Measurements from ENCODE around the gene MPL. TPM values are rescaled to one million over a fixed set of nuclear protein-coding genes. Genes with fewer than 3 reads are reported as not detected.
A peak's percentile ranks its signal among the peaks of the same experiment; 100 is the strongest.

MPL gene
- total and polyA plus RNA-seq, 2 of the 13 experiments (the other 11 are each of a cell fraction or from before 2014, with no cell fraction given) = not detected

- TF ChIP-seq, protein P1, sequence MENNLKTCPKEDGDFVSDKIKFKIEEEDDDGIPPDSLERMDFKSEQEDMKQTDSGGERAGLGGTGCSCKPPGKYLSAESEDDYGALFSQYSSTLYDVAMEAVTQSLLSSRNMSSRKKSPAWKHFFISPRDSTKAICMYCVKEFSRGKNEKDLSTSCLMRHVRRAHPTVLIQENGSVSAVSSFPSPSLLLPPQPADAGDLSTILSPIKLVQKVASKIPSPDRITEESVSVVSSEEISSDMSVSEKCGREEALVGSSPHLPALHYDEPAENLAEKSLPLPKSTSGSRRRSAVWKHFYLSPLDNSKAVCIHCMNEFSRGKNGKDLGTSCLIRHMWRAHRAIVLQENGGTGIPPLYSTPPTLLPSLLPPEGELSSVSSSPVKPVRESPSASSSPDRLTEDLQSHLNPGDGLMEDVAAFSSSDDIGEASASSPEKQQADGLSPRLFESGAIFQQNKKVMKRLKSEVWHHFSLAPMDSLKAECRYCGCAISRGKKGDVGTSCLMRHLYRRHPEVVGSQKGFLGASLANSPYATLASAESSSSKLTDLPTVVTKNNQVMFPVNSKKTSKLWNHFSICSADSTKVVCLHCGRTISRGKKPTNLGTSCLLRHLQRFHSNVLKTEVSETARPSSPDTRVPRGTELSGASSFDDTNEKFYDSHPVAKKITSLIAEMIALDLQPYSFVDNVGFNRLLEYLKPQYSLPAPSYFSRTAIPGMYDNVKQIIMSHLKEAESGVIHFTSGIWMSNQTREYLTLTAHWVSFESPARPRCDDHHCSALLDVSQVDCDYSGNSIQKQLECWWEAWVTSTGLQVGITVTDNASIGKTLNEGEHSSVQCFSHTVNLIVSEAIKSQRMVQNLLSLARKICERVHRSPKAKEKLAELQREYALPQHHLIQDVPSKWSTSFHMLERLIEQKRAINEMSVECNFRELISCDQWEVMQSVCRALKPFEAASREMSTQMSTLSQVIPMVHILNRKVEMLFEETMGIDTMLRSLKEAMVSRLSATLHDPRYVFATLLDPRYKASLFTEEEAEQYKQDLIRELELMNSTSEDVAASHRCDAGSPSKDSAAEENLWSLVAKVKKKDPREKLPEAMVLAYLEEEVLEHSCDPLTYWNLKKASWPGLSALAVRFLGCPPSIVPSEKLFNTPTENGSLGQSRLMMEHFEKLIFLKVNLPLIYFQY (CRISPR knock-in tag; IDR thresholded peaks at IDR 0.05; ENCODE audit: borderline replicate concordance) = peak; percentile 82
- 0 out of 2 replicates have a peak, but pooled peaks have one; percentile 5 for TF ChIP-seq JUN (CRISPR knock-in tag; IDR thresholded peaks at IDR 0.05)
- TF ChIP-seq, protein P2, sequence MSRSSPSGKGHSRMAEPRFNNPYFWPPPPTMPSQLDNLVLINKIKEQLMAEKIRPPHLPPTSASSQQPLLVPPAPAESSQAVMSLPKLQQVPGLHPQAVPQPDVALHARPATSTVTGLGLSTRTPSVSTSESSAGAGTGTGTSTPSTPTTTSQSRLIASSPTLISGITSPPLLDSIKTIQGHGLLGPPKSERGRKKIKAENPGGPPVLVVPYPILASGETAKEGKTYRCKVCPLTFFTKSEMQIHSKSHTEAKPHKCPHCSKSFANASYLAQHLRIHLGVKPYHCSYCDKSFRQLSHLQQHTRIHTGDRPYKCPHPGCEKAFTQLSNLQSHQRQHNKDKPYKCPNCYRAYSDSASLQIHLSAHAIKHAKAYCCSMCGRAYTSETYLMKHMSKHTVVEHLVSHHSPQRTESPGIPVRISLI (CRISPR knock-in tag; IDR thresholded peaks at IDR 0.05; ENCODE audit: borderline replicate concordance) = peak; percentile 36; the same call in 1 of the 2 replicates
- TF ChIP-seq ZNF547 (CRISPR knock-in tag; IDR thresholded peaks at IDR 0.05) = peak; percentile 87
- TF ChIP-seq ZNF3 (CRISPR knock-in tag; IDR thresholded peaks at IDR 0.05) = no peak
- no peak for TF ChIP-seq ZNF576 (CRISPR knock-in tag; IDR thresholded peaks at IDR 0.05)
- TF ChIP-seq HCFC1 (IDR thresholded peaks at IDR 0.05; ENCODE audit: low read depth, low read length) = 0 out of 2 replicates have a peak, but pooled peaks have one; percentile 22
- TF ChIP-seq KLF11 (CRISPR knock-in tag; IDR thresholded peaks at IDR 0.05) = peak; percentile 94
- TF ChIP-seq SSRP1 (CRISPR knock-in tag; IDR thresholded peaks at IDR 0.05) = no peak
- TF ChIP-seq JUND (CRISPR knock-in tag; IDR thresholded peaks at IDR 0.05) = peak; percentile 74
- no peak for TF ChIP-seq PLRG1 (conservative IDR thresholded peaks at IDR 0.05)
- TF ChIP-seq HHEX (CRISPR knock-in tag; IDR thresholded peaks at IDR 0.05) = no peak
- peak; percentile 93 for TF ChIP-seq MXD1 (CRISPR knock-in tag; IDR thresholded peaks at IDR 0.05)
- no peak for TF ChIP-seq CENPX (CRISPR knock-in tag; IDR thresholded peaks at IDR 0.05)
- 0 out of 2 replicates have a peak, but pooled peaks have one; percentile 61 for TF ChIP-seq ZFP36L2 (CRISPR knock-in tag; IDR thresholded peaks at IDR 0.05)
- peak; percentile 92 for TF ChIP-seq ARID2 (CRISPR knock-in tag; IDR thresholded peaks at IDR 0.05; ENCODE audit: borderline replicate concordance)
- TF ChIP-seq, protein P3, sequence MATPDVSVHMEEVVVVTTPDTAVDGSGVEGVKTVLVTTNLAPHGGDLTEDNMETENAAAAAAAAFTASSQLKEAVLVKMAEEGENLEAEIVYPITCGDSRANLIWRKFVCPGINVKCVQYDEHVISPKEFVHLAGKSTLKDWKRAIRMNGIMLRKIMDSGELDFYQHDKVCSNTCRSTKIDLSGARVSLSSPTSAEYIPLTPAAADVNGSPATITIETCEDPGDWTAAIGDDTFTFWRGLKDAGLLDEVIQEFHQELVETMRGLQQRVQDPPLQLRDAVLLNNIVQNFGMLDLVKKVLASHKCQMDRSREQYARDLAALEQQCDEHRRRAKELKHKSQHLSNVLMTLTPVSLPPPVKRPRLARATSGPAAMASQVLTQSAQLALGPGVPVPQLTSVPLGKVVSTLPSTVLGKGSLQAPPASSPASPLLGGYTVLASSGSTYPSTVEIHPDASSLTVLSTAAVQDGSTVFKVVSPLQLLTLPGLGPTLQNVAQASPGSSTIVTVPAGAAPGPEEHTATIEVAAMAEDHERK (CRISPR knock-in tag; IDR thresholded peaks at IDR 0.05; ENCODE audit: low read depth) = no peak
- TF ChIP-seq, protein P4, sequence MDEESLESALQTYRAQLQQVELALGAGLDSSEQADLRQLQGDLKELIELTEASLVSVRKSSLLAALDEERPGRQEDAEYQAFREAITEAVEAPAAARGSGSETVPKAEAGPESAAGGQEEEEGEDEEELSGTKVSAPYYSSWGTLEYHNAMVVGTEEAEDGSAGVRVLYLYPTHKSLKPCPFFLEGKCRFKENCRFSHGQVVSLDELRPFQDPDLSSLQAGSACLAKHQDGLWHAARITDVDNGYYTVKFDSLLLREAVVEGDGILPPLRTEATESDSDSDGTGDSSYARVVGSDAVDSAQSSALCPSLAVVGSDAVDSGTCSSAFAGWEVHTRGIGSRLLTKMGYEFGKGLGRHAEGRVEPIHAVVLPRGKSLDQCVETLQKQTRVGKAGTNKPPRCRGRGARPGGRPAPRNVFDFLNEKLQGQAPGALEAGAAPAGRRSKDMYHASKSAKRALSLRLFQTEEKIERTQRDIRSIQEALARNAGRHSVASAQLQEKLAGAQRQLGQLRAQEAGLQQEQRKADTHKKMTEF (CRISPR knock-in tag; IDR thresholded peaks at IDR 0.05) = peak; percentile 95
- TF ChIP-seq FLYWCH1 (CRISPR knock-in tag; IDR thresholded peaks at IDR 0.05) = no peak
- no peak for TF ChIP-seq ZNF260 (CRISPR knock-in tag; IDR thresholded peaks at IDR 0.05; ENCODE audit: borderline replicate concordance, low read depth)
- TF ChIP-seq NCOA5 (CRISPR knock-in tag; IDR thresholded peaks at IDR 0.05) = no peak
Measured at GRCh38 chr1:43367904-43368645, 30.5 kb downstream of the MPL start, which contains the start of gene ELOVL1 (continued).

Measured in HepG2 (cell line).